Subcutaneous adipose tissue (tissue), 4 donors: ENCODE measurements around the gene SLC34A2. TPM values are rescaled to one million over a fixed set of nuclear protein-coding genes. Genes with fewer than 3 reads are reported as not detected.

Source experiments
- total RNA-seq, 4 donors: library from RNA; depleted of rRNA; stranded (reverse); fragments of >200 nt; gene quantifications; one replicate each; pipeline ENCODE4 v1.1.0, GENCODE V29; 2016
- TF ChIP-seq, protein P1 (sequence below): fragments of 450-650 bp; IDR thresholded peaks from one replicate; pipeline ENCODE4 v1.5.1; 2016; ENCODE audit warnings: low read depth, mild to moderate bottlenecking, control low read depth, antibody characterized with exemption, moderate library complexity

Gene SLC34A2
- total RNA-seq, 4 donors from 2014 or later, result not detected

DNA sequence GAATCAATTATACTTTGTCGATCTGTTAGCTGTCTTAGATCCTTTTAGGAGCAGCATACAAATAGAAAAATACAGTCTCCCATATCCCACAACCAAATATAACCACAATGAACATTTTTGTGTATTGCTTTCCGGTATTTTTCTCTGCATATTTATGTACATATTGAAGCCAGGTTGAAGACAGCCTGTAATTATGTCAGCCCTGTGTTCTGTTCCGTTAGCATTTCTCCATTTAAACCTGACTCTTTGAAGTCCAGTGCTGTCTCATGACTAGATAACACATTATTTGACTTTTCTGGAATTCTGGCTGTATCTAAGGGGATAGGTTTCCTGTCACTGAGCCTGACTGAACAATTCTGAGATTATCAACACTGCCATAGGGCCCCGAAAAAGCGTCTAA, 4.0 kb upstream of the SLC34A2 start:
- TF ChIP-seq, protein P1, sequence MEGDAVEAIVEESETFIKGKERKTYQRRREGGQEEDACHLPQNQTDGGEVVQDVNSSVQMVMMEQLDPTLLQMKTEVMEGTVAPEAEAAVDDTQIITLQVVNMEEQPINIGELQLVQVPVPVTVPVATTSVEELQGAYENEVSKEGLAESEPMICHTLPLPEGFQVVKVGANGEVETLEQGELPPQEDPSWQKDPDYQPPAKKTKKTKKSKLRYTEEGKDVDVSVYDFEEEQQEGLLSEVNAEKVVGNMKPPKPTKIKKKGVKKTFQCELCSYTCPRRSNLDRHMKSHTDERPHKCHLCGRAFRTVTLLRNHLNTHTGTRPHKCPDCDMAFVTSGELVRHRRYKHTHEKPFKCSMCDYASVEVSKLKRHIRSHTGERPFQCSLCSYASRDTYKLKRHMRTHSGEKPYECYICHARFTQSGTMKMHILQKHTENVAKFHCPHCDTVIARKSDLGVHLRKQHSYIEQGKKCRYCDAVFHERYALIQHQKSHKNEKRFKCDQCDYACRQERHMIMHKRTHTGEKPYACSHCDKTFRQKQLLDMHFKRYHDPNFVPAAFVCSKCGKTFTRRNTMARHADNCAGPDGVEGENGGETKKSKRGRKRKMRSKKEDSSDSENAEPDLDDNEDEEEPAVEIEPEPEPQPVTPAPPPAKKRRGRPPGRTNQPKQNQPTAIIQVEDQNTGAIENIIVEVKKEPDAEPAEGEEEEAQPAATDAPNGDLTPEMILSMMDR, result no peak

GRCh38 chr4:25654031-25654970, 1.4 kb upstream of the SLC34A2 start:
- TF ChIP-seq, protein P1, result no peak

DNA sequence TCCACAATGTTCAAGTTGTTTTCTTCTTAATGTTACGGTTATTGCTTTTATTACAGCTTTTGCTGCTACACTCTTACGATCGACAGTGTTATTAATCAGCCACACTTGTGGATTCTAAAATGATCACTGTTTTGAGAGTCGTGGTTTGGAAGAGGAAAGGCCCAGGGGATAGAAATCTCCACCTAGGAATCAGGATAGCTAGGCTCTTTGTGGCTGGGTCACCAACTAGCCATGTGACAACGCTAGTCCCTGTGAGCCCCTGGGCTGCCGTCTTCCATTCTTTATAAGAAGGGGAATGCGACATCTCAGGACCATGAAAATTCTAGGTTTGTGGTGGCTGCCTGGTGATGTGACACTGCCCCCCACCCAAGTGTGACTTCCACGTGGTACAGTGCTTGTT, 380 bp downstream of the SLC34A2 start:
- TF ChIP-seq, protein P1, result no peak

DNA sequence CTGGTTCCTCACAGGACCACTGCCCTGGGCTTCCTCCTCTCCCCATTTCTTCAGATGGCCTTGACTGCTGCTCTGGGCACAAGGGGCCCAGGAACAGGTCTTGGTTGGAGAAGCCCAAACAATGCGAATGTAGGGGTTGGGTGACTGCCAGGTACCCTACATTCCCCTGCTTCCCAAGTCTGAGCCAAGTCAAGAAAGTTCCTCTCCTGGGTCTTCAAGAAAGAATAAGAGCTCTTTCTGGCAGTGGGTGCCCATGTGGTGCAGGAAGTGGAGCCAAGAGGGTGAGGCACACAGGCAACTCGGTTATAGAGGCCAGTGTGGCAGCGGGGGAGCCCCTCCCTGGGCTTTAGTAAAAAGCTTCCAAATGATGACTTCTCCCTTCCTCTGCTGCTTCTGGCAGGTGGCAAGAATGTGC, 2.7 kb downstream of the SLC34A2 start:
- TF ChIP-seq, protein P1, result no peak

GRCh38 chr4:25658777-25659176, 3.1 kb downstream of the SLC34A2 start:
- TF ChIP-seq, protein P1, result no peak

DNA sequence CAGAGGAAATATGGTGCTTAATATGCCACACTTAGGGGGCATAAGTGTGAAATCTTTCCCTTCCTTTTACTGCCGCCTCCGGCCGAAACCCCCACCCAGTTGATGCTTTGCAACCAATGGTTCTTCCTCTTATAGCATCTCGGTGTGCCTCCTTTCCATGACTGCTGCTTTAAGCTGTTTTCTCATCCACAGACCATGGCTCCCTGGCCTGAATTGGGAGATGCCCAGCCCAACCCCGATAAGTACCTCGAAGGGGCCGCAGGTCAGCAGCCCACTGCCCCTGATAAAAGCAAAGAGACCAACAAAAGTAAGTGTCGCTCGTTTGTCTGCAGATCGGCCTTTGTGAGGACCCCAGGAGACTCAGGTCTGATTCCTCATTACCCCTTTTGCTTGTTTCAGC, 6.7 kb downstream of the SLC34A2 start:
- TF ChIP-seq, protein P1, result no peak

DNA sequence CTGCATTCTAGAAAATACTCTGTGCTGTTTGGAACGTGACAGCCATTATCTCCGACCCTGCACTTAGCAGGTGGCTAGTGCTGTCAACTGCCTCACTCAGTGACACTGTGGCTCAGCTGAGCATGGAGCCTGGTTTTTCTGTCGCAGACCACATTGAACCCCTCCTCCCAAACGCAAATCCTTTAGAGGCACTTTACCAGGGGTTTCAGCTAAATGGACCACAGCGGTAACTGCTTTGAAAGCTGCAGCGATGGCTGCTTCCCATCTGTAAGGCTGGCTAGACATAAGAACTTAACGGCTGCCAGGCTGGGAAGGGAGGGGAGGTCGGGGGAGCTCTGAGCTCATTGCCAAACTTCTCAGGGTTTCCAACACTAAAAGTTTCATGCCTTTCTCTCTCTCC, 8.1 kb downstream of the SLC34A2 start:
- TF ChIP-seq, protein P1, result no peak
